GM19397 (cell line): ENCODE results near the gene FBXO2.

Experiments
- ATAC-seq: cut with Tn5 transposase; IDR thresholded peaks from one replicate; pipeline ENCODE4 v1.9.1; 2021; ENCODE audit warnings: mild to moderate bottlenecking, moderate library complexity; ENCODE audit not compliant: unreplicated experiment

Gene FBXO2

GRCh38 chr1:11654137-11654938 is at the start of gene FBXO2, which contains the start of gene FBXO44:
TSS of gene FBXO2 (minus strand) at chr1:11654429. CDS start at chr1:11654340, 89 bp downstream.
TSS of gene FBXO44 (plus strand) at chr1:11654877. CDS start at chr1:11655836, 959 bp downstream.
- ATAC-seq = peak; percentile 77

- ATAC-seq = no peak
These were observed 49.3 kb upstream of the FBXO2 start for GRCh38 chr1:11703357-11704193.

- ATAC-seq = no peak
These were observed 48.0 kb upstream of the FBXO2 start for GRCh38 chr1:11701981-11702803.

GRCh38 chr1:11701551-11701961 is 47.3 kb upstream of the FBXO2 start:
- ATAC-seq = no peak

- no peak for ATAC-seq
These were observed 46.6 kb upstream of the FBXO2 start for GRCh38 chr1:11700601-11701467.

- no peak for ATAC-seq
These were observed 43.6 kb upstream of the FBXO2 start for GRCh38 chr1:11697893-11698210.

GRCh38 chr1:11697188-11697892 is 43.1 kb upstream of the FBXO2 start:
- no peak for ATAC-seq

GRCh38 chr1:11695861-11696260 is 41.6 kb upstream of the FBXO2 start:
- ATAC-seq = no peak

GRCh38 chr1:11693917-11694316 is 39.7 kb upstream of the FBXO2 start:
- no peak for ATAC-seq

- no peak for ATAC-seq
These were observed 38.9 kb upstream of the FBXO2 start for GRCh38 chr1:11693024-11693590.

GRCh38 chr1:11691928-11692711 is 37.9 kb upstream of the FBXO2 start:
- no peak for ATAC-seq

GRCh38 chr1:11691302-11691914 is 37.2 kb upstream of the FBXO2 start, which contains the start of gene DRAXIN:
TSS of gene DRAXIN (plus strand) at chr1:11691710. CDS start at chr1:11706259, 14,549 bp downstream.
- no peak for ATAC-seq

- no peak for ATAC-seq
These were observed 36.4 kb upstream of the FBXO2 start for GRCh38 chr1:11690397-11691301.

GRCh38 chr1:11688506-11688905 is 34.3 kb upstream of the FBXO2 start:
- no peak for ATAC-seq

GRCh38 chr1:11685210-11685752 is 31.1 kb upstream of the FBXO2 start:
- ATAC-seq = no peak

GRCh38 chr1:11684070-11684469 is 29.8 kb upstream of the FBXO2 start:
- no peak for ATAC-seq

GRCh38 chr1:11682799-11683198 is 28.6 kb upstream of the FBXO2 start:
- no peak for ATAC-seq
